Smooth muscle cell (in vitro differentiated cells): Measurements from ENCODE around the gene ADI1. TPM values are rescaled to one million over a fixed set of nuclear protein-coding genes. Genes with fewer than 3 reads are reported as not detected.

Source experiments
- DNase-seq: peaks from one replicate; lab custom pipeline; 2025; ENCODE audit not compliant: unreplicated experiment; lab: John Stamatoyannopoulos, UW
- H2AFZ ChIP-seq: fragments of 200-600 bp; sonication (generic); 2 replicates; pipeline ENCODE4 v1.6.0; 2016; ENCODE audit warnings: antibody characterized with exemption, low read depth, mild to moderate bottlenecking
- H3F3A ChIP-seq: fragments of 200-600 bp; sonication (generic); 2 replicates; pipeline ENCODE4 v1.6.0; 2017; ENCODE audit warnings: antibody characterized with exemption, low read depth
- H3K27ac ChIP-seq: fragments of 200-600 bp; sonication (generic); 2 replicates; pipeline ENCODE4 v1.5.1; 2016; ENCODE audit warnings: low read depth, mild to moderate bottlenecking
- H3K27me3 ChIP-seq: fragments of 200-600 bp; sonication (generic); 2 replicates; pipeline ENCODE4 v1.6.1; 2016; ENCODE audit warnings: low read depth, mild to moderate bottlenecking
- H3K36me3 ChIP-seq: fragments of 200-600 bp; sonication (generic); 2 replicates; pipeline ENCODE4 v1.5.1; 2016; ENCODE audit warnings: low read depth
- H3K4me1 ChIP-seq: fragments of 200-600 bp; sonication (generic); 2 replicates; pipeline ENCODE4 v1.5.1; 2016; ENCODE audit warnings: low read depth
- H3K4me2 ChIP-seq: fragments of 200-600 bp; sonication (generic); 2 replicates; pipeline ENCODE4 v1.6.0; 2016; ENCODE audit warnings: mild to moderate bottlenecking
- H3K4me3 ChIP-seq: fragments of 200-600 bp; sonication (generic); 2 replicates; pipeline ENCODE4 v1.5.1; 2016; ENCODE audit warnings: mild to moderate bottlenecking
- H3K79me2 ChIP-seq: fragments of 200-600 bp; sonication (generic); 2 replicates; pipeline ENCODE4 v1.6.0; 2016; ENCODE audit warnings: low read depth, mild to moderate bottlenecking
- H3K9ac ChIP-seq: fragments of 200-600 bp; sonication (generic); 2 replicates; pipeline ENCODE4 v1.6.0; 2016; ENCODE audit warnings: low read depth
- H3K9me3 ChIP-seq: fragments of 200-600 bp; sonication (generic); replicated peaks from 2 replicates; pipeline ENCODE4 v1.5.1; 2016; ENCODE audit warnings: low read depth
- H4K20me1 ChIP-seq: fragments of 200-600 bp; sonication (generic); 2 replicates; pipeline ENCODE4 v1.6.0; 2016; ENCODE audit warnings: low read depth
- WGBS: methylation state at CpG from one replicate; pipeline ENCODE4 v1.1.7; 2016; ENCODE audit warnings: low lambda C conversion rate; 5-methylcytosine and 5-hydroxymethylcytosine counted together
- polyA plus RNA-seq: library from polyadenylated mRNA; unstranded; fragments of >200 nt; fragmentation: Nextera tagmentation; extraction: Ambion mirVana; gene quantifications from 2 replicates; pipeline ENCODE4 v1.2.1, GENCODE V29; 2016
- total RNA-seq: library from RNA; depleted of rRNA; stranded (reverse); fragments of >200 nt; gene quantifications from 2 replicates; pipeline ENCODE4 v1.2.3, GENCODE V29; 2014
- TF ChIP-seq, protein P1 (sequence below): fragments of 200-600 bp; sonication (generic); IDR thresholded peaks from 2 replicates; pipeline ENCODE4 v1.5.1; 2017; ENCODE audit warnings: borderline replicate concordance, mild to moderate bottlenecking, antibody characterized with exemption; ENCODE audit not compliant: insufficient read depth, poor library complexity, severe bottlenecking

ADI1 gene
- total and polyA plus RNA-seq, 2 experiments from 2014 or later = 19.0 to 30.9 TPM

DNA sequence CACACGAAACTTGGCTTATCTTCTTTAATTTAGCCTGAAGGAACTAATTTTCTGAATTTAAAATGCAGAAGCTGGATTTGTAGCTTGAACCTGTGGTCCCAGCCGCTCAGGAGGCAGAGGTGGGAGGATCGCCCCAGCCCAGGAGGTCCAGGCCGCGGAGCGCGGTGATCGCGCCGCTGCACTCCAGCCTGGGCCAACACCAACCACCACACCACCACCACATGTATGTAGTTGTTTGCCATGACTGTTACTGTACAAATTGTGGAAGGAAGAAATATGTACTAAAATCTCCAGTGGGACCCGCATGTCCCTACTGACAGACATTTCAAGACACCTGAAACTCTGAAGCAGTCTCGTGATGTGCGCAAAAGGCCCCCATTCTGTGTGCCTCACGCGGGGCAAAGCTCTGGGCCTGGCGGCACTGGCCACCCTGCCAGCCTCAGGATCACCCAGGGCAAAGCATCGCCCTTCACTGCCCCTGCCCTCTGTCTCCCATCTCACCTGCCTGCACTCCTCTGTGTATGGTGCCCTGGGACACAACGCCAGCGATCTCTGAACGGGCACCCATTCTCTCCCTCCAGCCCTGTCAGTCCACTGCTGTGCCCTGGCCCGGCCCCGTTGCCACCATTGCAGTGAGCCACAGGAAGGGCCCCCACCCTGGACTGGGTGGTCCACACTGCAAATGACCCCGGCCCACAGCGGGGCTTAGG, 10.1 kb upstream of the ADI1 start:
- Histone ChIP-seq H3F3A (no peaks in the 10 kb centered on the region), H3K4me3 (no peak overlapping the region), H3K9me3 (no peaks in the 10 kb centered on the region), H3K9ac (no peak overlapping the region), H3K36me3 (no peaks in the 10 kb centered on the region), H3K79me2 (no peaks in the 10 kb centered on the region), H4K20me1 (no peaks in the 10 kb centered on the region), H3K27ac (no peak overlapping the region), H3K4me1 (no peaks in the 10 kb centered on the region), H3K4me2 (no peak overlapping the region), H3K27me3 (no peaks in the 10 kb centered on the region), H2AFZ (no peak overlapping the region)
- DNase-seq = no peak
- 98% methylated on average over 24 of the region's 24 CpGs for WGBS
- TF ChIP-seq, protein P1, sequence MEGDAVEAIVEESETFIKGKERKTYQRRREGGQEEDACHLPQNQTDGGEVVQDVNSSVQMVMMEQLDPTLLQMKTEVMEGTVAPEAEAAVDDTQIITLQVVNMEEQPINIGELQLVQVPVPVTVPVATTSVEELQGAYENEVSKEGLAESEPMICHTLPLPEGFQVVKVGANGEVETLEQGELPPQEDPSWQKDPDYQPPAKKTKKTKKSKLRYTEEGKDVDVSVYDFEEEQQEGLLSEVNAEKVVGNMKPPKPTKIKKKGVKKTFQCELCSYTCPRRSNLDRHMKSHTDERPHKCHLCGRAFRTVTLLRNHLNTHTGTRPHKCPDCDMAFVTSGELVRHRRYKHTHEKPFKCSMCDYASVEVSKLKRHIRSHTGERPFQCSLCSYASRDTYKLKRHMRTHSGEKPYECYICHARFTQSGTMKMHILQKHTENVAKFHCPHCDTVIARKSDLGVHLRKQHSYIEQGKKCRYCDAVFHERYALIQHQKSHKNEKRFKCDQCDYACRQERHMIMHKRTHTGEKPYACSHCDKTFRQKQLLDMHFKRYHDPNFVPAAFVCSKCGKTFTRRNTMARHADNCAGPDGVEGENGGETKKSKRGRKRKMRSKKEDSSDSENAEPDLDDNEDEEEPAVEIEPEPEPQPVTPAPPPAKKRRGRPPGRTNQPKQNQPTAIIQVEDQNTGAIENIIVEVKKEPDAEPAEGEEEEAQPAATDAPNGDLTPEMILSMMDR = no peak

DNA sequence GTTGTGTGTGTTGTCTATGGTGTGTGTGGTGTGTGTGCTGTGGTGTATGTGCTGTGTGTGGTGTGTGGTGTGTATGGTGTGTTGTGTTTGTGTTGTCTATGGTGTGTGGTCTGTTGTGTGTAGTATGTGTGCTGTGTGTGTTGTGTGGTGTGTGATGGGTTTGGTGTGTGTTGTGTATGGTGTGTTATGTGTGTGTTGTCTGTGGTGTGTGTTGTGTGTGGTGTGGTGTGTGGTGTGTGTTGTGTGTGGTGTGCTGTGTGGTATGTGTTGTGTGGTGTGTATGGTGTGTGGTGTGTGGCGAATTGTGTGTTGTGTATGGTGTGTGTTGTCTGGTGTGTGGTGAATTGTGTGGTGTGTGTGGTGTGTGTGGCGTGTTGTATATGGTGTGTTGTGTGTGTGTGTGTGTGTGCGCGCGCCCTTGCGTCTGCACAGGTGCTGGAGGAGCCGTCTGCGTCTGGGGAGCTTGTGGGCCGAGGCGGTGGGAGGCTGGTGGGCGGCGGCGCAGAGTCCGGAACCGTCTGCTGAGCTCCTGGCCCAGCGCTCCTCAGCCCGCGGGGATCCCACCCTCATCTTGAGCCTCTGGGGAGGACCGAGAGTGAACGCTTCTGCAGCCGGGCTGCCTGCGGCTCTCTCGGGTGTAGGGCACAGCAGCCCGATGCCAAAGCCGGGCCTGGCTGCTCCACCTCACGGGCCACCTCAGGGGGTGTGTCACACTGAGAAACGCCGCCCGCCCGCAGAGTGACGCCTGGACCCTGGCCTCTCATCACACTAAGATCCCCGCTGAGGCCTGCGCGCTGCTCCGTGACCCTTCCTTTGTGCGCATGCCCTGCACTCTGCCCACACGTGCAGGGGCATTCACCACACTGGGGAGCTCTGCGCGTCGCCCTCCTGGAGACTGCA, 8.8 kb upstream of the ADI1 start:
- TF ChIP-seq, protein P1 = no peak
- no peak for DNase-seq
- no peak overlapping the region for H3K4me2 ChIP-seq
- no peaks in the 10 kb centered on the region for H3K79me2 ChIP-seq
- peaks cover 2% of the 10 kb centered on the region for H3F3A ChIP-seq
- no peak overlapping the region for H2AFZ ChIP-seq
- H3K9me3 ChIP-seq = no peaks in the 10 kb centered on the region
- H4K20me1 ChIP-seq = no peaks in the 10 kb centered on the region
- no peaks in the 10 kb centered on the region for H3K4me1 ChIP-seq
- no peaks in the 10 kb centered on the region for H3K27me3 ChIP-seq
- H3K27ac ChIP-seq = no peak overlapping the region
- 94% methylated on average over 22 of the region's 40 CpGs for WGBS
- no peak overlapping the region for H3K4me3 ChIP-seq
- no peak overlapping the region for H3K9ac ChIP-seq
- no peaks in the 10 kb centered on the region for H3K36me3 ChIP-seq

DNA sequence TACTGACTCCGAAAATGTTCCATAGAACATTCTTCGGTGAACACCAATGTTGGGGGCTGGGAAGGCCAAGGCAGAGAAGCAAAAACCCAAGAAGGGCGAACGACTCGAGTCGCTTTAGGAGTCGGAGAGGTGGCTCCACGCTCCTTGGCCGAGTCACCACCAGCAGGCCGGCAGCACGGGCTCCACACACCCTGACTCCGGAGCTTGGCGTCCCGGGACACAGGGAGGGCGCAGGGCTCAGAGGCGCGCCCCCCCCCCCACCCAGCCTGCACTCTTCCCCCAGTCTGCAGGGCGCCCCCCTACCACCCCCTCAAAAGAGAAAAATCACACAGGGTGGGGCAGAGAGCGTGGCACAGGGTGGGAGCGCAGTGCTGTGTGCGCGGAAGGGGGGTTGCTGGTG, 7.5 kb upstream of the ADI1 start:
- Histone ChIP-seq H3K27ac (no peak overlapping the region), H3K4me1 (no peaks in the 10 kb centered on the region), H2AFZ (no peak overlapping the region), H3K9ac (no peak overlapping the region), H3K79me2 (no peaks in the 10 kb centered on the region), H3K9me3 (no peaks in the 10 kb centered on the region), H3K27me3 (no peaks in the 10 kb centered on the region), H4K20me1 (no peaks in the 10 kb centered on the region), H3K4me3 (no peak overlapping the region), H3F3A (peaks cover 9% of the 10 kb centered on the region), H3K36me3 (no peaks in the 10 kb centered on the region), H3K4me2 (no peak overlapping the region)
- 94% methylated on average over 19 of the region's 22 CpGs for WGBS
- TF ChIP-seq, protein P1 = no peak
- DNase-seq = no peak
